Sigmoid colon (tissue), 4 donors: Measurements from ENCODE around the gene FTCD.

ENCODE experiments used
- POLR2A ChIP-seq, 2 donors: fragments of 450-650 bp; IDR thresholded peaks; one replicate each; pipeline ENCODE4 v1.6.1; 2016; ENCODE audit warnings: antibody characterized with exemption in 2 of 2, mild to moderate bottlenecking in 2 of 2, moderate library complexity in 2 of 2
- POLR2AphosphoS5 ChIP-seq, 4 donors: sonication (generic); formaldehyde crosslinking; IDR thresholded peaks; one replicate each; pipeline ENCODE4 v1.6.1; 2017; ENCODE audit warnings: antibody characterized with exemption in 4 of 4

GRCh38 chr21:46108827-46109312 is 46.5 kb downstream of the FTCD start:
- TF ChIP-seq POLR2AphosphoS5 (IDR thresholded peaks at IDR 0.05), result no peak
- TF ChIP-seq POLR2A (IDR thresholded peaks at IDR 0.05), result no peak
